ENCODE results near the gene KDM5B. TPM values are rescaled to one million over a fixed set of nuclear protein-coding genes. Genes with fewer than 3 reads are reported as not detected.

The KDM5B gene
- total and polyA plus RNA-seq, 8 donors, result 7.3 to 47.0 (median 22.9) TPM

DNA sequence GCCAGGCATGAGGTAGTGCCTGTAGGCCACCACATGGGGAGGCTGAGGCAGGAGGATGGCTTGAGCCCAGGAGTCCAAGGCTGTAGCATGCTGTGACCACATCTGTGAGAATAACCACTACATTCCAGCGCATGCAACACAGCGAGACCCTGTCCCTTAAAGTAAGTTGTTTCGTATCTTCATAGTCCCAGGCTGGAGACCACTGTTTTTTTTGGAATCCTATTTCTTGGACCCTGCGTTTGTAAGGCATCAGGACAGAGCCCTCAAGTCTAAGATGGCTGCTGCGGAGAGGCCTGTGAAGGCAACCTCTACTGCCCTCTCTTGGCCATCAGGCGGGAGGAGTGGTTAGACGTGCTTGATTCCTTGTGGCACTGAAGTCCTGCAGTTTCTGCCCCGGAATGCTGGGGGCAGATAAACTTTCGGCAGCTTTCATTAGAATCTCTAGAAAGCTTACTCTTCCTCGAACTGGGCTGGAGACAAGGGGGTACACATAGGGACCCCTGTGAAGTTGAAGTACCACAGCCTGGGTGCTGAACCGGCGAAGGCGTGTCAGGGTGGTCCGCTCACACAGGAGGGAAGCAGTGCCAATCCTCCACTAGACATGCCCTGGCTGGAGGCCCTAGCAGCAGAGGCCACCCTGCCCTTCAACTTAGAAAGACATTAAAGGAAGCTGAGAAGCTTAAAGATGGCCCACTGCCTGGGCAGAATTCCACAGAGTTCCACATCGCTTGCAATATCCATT, 44.1 kb upstream of the KDM5B start:
- TF ChIP-seq, protein P1, sequence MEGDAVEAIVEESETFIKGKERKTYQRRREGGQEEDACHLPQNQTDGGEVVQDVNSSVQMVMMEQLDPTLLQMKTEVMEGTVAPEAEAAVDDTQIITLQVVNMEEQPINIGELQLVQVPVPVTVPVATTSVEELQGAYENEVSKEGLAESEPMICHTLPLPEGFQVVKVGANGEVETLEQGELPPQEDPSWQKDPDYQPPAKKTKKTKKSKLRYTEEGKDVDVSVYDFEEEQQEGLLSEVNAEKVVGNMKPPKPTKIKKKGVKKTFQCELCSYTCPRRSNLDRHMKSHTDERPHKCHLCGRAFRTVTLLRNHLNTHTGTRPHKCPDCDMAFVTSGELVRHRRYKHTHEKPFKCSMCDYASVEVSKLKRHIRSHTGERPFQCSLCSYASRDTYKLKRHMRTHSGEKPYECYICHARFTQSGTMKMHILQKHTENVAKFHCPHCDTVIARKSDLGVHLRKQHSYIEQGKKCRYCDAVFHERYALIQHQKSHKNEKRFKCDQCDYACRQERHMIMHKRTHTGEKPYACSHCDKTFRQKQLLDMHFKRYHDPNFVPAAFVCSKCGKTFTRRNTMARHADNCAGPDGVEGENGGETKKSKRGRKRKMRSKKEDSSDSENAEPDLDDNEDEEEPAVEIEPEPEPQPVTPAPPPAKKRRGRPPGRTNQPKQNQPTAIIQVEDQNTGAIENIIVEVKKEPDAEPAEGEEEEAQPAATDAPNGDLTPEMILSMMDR (IDR thresholded peaks at IDR 0.05), result no peak
- Histone ChIP-seq H3K4me1 (no peaks in the 10 kb centered on the region), H3K9me3 (no peaks in the 10 kb centered on the region), H3K27me3 (no peaks in the 10 kb centered on the region), H3K27ac (no peak overlapping the region), H3K36me3 (no peaks in the 10 kb centered on the region), H3K4me3 (no peak overlapping the region)
- DNase-seq (peak in 2 of 6 donors; percentile 37 to 41), ATAC-seq (peak; percentile 64 to 85 (median 76)), FAIRE-seq (no peak)
- WGBS, 2 donors, result 63 to 64% methylated on average over 15 of the region's 15 CpGs
- intact Hi-C loops (cut with DNase I), result no loop called here

DNA sequence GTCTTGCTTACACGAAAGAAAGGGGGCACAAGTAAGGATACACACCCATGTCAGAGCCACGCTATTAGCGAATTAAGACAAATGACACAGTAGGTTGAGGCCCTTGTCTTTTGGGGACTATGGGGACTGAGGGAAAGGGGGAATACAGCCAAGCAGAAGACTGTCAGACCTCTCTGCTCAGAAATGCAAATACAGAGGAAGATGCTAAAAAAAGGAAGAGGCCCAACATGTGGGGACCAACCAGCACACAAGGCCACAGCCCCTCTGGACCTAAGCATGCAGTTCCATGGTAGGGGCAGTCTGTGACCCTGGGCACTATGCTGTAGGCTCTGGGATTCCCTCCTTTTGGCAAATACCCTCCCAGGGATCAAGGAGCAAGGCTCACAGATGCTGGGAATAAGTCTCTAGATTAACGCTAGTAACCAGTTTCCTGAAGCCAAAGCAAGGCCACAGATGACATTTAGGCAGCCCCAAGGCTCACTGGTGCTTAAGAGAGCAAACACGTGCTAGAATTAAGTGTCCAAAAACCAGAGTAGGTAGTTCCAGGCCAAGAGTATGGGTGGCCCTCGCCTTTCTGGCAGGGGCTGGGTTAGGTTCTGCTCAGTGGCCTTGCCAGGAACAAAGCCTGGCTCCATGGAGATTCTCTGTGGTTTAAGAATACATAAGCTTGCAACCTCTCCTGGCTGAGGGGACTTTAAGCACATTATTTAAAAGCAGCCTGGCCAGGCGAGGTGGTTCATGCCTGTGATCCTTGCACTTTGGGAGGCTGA, 42.6 kb upstream of the KDM5B start:
- intact Hi-C loops (cut with DNase I), result no loop called here
- FAIRE-seq (no peak), ATAC-seq (peak in 1 of 4 donors; percentile 46)

GRCh38 chr1:202848191-202848542, 39.9 kb upstream of the KDM5B start:
- Histone ChIP-seq H3K36me3 (no peaks in the 10 kb centered on the region), H3K27me3 (no peaks in the 10 kb centered on the region), H3K4me3 (no peak overlapping the region), H3K9me3 (no peaks in the 10 kb centered on the region), H3K4me1 (no peaks in the 10 kb centered on the region), H3K27ac (no peak overlapping the region)
- ATAC-seq (no peak), FAIRE-seq (no peak), DNase-seq (no peak)
- TF ChIP-seq, protein P1 (IDR thresholded peaks at IDR 0.05), result no peak
- intact Hi-C loops (cut with DNase I), result no loop called here
- WGBS, 2 donors, result 43 to 65% methylated on average over 2 of the region's 2 CpGs

More for the DNA sequence above, 42.6 kb upstream of the KDM5B start:
- TF ChIP-seq, protein P1 (IDR thresholded peaks at IDR 0.05), result no peak
- H3K36me3 ChIP-seq, result no peaks in the 10 kb centered on the region
- no peak overlapping the region for H3K4me3 ChIP-seq
- DNase-seq, result no peak
- H3K4me1 ChIP-seq, result no peaks in the 10 kb centered on the region
- no peak overlapping the region for H3K27ac ChIP-seq
- 84 to 90% methylated on average over 7 of the region's 7 CpGs for WGBS, 2 donors
- H3K9me3 ChIP-seq, result no peaks in the 10 kb centered on the region
- no peaks in the 10 kb centered on the region for H3K27me3 ChIP-seq

GRCh38 chr1:202844935-202845334, 36.7 kb upstream of the KDM5B start:
- no peak overlapping the region for H3K27ac ChIP-seq
- H3K27me3 ChIP-seq, result no peaks in the 10 kb centered on the region
- FAIRE-seq (no peak), ATAC-seq (no peak), DNase-seq (no peak)
- WGBS, 2 donors, result 55% methylated on average over 6 of the region's 6 CpGs
- TF ChIP-seq, protein P1 (IDR thresholded peaks at IDR 0.05), result no peak
- intact Hi-C loops (cut with DNase I), result no loop called here
- no peaks in the 10 kb centered on the region for H3K9me3 ChIP-seq
- H3K4me1 ChIP-seq, result no peaks in the 10 kb centered on the region
- H3K4me3 ChIP-seq, result no peak overlapping the region
- no peaks in the 10 kb centered on the region for H3K36me3 ChIP-seq

DNA sequence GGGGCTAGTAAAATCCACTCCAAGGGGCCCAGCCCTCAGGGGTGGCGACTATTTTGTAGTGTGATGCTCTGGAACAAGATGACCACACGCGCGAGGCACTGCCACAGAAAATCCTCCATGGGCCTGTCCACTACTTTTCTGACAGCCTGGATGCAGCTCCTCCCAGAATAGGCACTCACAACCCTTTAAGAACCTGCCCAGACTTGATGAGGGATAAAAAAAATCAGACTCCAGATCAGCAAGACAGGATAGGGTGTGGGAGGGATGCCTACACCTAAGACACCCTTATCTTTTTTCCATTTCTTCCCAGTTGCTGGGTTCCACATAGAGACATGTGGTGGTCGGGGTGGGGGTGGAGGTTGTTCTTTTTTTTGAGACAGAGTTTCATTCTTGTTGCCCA, 36.0 kb upstream of the KDM5B start:
- no peak for DNase-seq
- no peak for FAIRE-seq
- no peaks in the 10 kb centered on the region for H3K9me3 ChIP-seq

More for the DNA sequence above, 36.0 kb upstream of the KDM5B start:
- Histone ChIP-seq H3K4me3 (no peak overlapping the region), H3K36me3 (no peaks in the 10 kb centered on the region), H3K27ac (no peak overlapping the region), H3K4me1 (no peaks in the 10 kb centered on the region), H3K27me3 (no peaks in the 10 kb centered on the region)
- intact Hi-C loops (cut with DNase I), result no loop called here
- 86 to 91% methylated on average over 5 of the region's 5 CpGs for WGBS, 2 donors
- ATAC-seq, result no peak
- TF ChIP-seq, protein P1 (IDR thresholded peaks at IDR 0.05), result no peak

Data from pancreas (tissue), 10 donors.